Type B pancreatic cell (in vitro differentiated cells): ENCODE measurements around the gene ASCL1. TPM values are rescaled to one million over a fixed set of nuclear protein-coding genes. Genes with fewer than 3 reads are reported as not detected.
A peak's percentile ranks its signal among the peaks of the same experiment; 100 is the strongest.

ENCODE experiments used
- DNase-seq: peaks from one replicate; pipeline ENCODE4 v3.0.0; 2021; ENCODE audit warnings: mixed read lengths; ENCODE audit not compliant: unreplicated experiment; ENCODE audit errors: extremely low spot score
- H3K27ac Mint-ChIP-seq: 2 replicates; pipeline ENCODE4 v1.8.0; 2021; ENCODE audit warnings: mild to moderate bottlenecking, mixed read lengths
- H3K27me3 Mint-ChIP-seq: 2 replicates; pipeline ENCODE4 v1.8.0; 2021; ENCODE audit warnings: mixed read lengths
- H3K36me3 Mint-ChIP-seq: 2 replicates; pipeline ENCODE4 v1.8.0; 2021; ENCODE audit warnings: mixed read lengths
- H3K4me1 Mint-ChIP-seq: one replicate; pipeline ENCODE4 v1.8.0; 2021; ENCODE audit warnings: mixed read lengths; ENCODE audit not compliant: unreplicated experiment
- H3K4me3 Mint-ChIP-seq: 2 replicates; pipeline ENCODE4 v1.8.0; 2021; ENCODE audit warnings: mild to moderate bottlenecking, mixed read lengths
- H3K9me3 Mint-ChIP-seq: 2 replicates; pipeline ENCODE4 v1.8.0; 2021; ENCODE audit warnings: mixed read lengths
- CTCF ChIP-seq: fragments of 200-600 bp; sonication (generic); conservative IDR thresholded peaks from 2 replicates; pipeline ENCODE4 v1.5.0; 2021; ENCODE audit warnings: antibody characterized with exemption, mild to moderate bottlenecking
- total RNA-seq: library from RNA; stranded (reverse); gene quantifications from 2 replicates; pipeline ENCODE4 v1.2.1, GENCODE V29; 2021; ENCODE audit warnings: low replicate concordance

The ASCL1 gene
- total RNA-seq, 1 donor from 2014 or later, result 7.5 TPM

GRCh38 chr12:102912258-102912657, 45.2 kb upstream of the ASCL1 start:
- peaks cover 18% of the 10 kb centered on the region for H3K27me3 Mint-ChIP-seq
- TF ChIP-seq CTCF, result no peak
- no peak overlapping the region for H3K27ac Mint-ChIP-seq
- H3K4me3 Mint-ChIP-seq, result no peak overlapping the region
- no peaks in the 10 kb centered on the region for H3K9me3 Mint-ChIP-seq
- no peaks in the 10 kb centered on the region for H3K4me1 Mint-ChIP-seq
- H3K36me3 Mint-ChIP-seq, result no peaks in the 10 kb centered on the region
- no peak for DNase-seq

GRCh38 chr12:102913453-102914226, 43.8 kb upstream of the ASCL1 start:
- no peak overlapping the region for H3K27ac Mint-ChIP-seq
- H3K9me3 Mint-ChIP-seq, result no peaks in the 10 kb centered on the region
- no peaks in the 10 kb centered on the region for H3K36me3 Mint-ChIP-seq
- DNase-seq, result no peak
- no peak for TF ChIP-seq CTCF
- H3K4me3 Mint-ChIP-seq, result no peak overlapping the region
- peaks cover 23% of the 10 kb centered on the region for H3K27me3 Mint-ChIP-seq
- peaks cover 8% of the 10 kb centered on the region for H3K4me1 Mint-ChIP-seq

- peaks cover 8% of the 10 kb centered on the region for H3K4me1 Mint-ChIP-seq
- H3K9me3 Mint-ChIP-seq, result no peaks in the 10 kb centered on the region
- H3K4me3 Mint-ChIP-seq, result peak overlapping the region; percentile 53
- peaks cover 23% of the 10 kb centered on the region for H3K27me3 Mint-ChIP-seq
- peak overlapping the region; percentile 22 for H3K27ac Mint-ChIP-seq
- H3K36me3 Mint-ChIP-seq, result no peaks in the 10 kb centered on the region
- TF ChIP-seq CTCF, result no peak
- DNase-seq, result no peak
Measured at GRCh38 chr12:102916252-102917025, 41.0 kb upstream of the ASCL1 start.

- peak within 1 kb of the TSS; percentile 22 for H3K27ac Mint-ChIP-seq
- DNase-seq, result no peak
Measured at GRCh38 chr12:102917026-102917787, 40.3 kb upstream of the ASCL1 start, which contains the start of gene PAH. PAH (minus strand) TSS chr12:102917244; CDS start chr12:102917130, 114 bp downstream.

More at GRCh38 chr12:102917026-102917787, 40.3 kb upstream of the ASCL1 start, which contains the start of gene PAH:
- H3K27me3 Mint-ChIP-seq, result peaks cover 23% of the 10 kb centered on the region
- no peaks in the 10 kb centered on the region for H3K36me3 Mint-ChIP-seq
- H3K9me3 Mint-ChIP-seq, result no peaks in the 10 kb centered on the region
- H3K4me3 Mint-ChIP-seq, result peak within 1 kb of the TSS; percentile 79
- peaks cover 8% of the 10 kb centered on the region for H3K4me1 Mint-ChIP-seq
- TF ChIP-seq CTCF, result peak; percentile 25
